ENCODE data around the gene RET. TPM values are rescaled to one million over a fixed set of nuclear protein-coding genes. Genes with fewer than 3 reads are reported as not detected.

RET gene
- total RNA-seq, 1 donor from 2014 or later = 2.2 TPM

DNA sequence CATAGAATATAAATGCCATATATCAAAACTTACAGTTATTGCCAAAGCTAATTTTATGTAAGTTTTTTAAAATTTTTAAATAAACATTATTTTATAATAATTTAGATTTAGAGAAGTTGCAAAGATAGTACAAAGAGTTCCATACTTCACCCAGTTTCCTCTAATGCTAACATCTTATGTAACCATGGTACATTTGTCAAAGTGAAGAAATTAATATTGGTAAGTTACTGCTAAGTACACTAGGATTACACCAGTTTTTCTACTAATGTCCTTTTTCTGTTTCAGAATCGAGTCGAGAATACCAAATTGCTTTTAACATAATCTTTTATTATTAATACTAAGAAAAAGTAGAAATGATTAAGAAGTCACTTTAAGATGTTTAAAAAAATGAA is 90.6 kb downstream of the RET start:
- peaks cover 16% of the 10 kb centered on the region for H3K36me3 Mint-ChIP-seq
- no peak for DNase-seq (ENCODE audit: low spot score in 2 of 2, unreplicated experiment in 2 of 2)
- no peaks in the 10 kb centered on the region for H3K9me3 Mint-ChIP-seq
- H3K4me3 Mint-ChIP-seq = no peak overlapping the region
- TF ChIP-seq, protein P1, sequence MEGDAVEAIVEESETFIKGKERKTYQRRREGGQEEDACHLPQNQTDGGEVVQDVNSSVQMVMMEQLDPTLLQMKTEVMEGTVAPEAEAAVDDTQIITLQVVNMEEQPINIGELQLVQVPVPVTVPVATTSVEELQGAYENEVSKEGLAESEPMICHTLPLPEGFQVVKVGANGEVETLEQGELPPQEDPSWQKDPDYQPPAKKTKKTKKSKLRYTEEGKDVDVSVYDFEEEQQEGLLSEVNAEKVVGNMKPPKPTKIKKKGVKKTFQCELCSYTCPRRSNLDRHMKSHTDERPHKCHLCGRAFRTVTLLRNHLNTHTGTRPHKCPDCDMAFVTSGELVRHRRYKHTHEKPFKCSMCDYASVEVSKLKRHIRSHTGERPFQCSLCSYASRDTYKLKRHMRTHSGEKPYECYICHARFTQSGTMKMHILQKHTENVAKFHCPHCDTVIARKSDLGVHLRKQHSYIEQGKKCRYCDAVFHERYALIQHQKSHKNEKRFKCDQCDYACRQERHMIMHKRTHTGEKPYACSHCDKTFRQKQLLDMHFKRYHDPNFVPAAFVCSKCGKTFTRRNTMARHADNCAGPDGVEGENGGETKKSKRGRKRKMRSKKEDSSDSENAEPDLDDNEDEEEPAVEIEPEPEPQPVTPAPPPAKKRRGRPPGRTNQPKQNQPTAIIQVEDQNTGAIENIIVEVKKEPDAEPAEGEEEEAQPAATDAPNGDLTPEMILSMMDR (IDR thresholded peaks at IDR 0.05; ENCODE audit: unreplicated experiment) = no peak
- no peak overlapping the region for H3K27ac Mint-ChIP-seq
- H3K4me1 Mint-ChIP-seq = no peaks in the 10 kb centered on the region
- no peaks in the 10 kb centered on the region for H3K27me3 Mint-ChIP-seq (ENCODE audit: low read depth)

DNA sequence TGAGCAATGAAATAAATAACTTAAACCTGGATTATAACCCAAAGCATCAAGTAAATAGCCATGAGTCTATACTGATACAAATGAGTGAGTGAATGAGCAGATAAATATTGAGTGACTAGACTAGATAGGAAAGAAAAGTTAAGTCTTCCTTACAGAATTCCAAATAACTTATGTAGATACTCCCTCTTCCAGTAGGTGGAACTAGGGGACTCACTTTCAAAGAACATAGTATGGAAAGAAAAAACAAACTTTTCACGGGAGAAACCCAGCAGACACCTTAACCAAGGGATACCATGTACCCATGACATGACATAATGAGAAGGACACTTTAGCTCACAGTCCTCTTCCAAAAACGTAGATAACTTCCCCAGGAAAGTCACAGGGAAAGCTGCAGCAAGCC is 93.6 kb downstream of the RET start:
- H3K4me3 Mint-ChIP-seq = no peak overlapping the region
- TF ChIP-seq, protein P1 (IDR thresholded peaks at IDR 0.05; ENCODE audit: unreplicated experiment) = no peak
- H3K27me3 Mint-ChIP-seq (ENCODE audit: low read depth) = no peaks in the 10 kb centered on the region
- no peaks in the 10 kb centered on the region for H3K9me3 Mint-ChIP-seq
- peaks cover 11% of the 10 kb centered on the region for H3K36me3 Mint-ChIP-seq
- no peak overlapping the region for H3K27ac Mint-ChIP-seq
- H3K4me1 Mint-ChIP-seq = no peaks in the 10 kb centered on the region
- no peak for DNase-seq (ENCODE audit: low spot score in 2 of 2, unreplicated experiment in 2 of 2)

DNA sequence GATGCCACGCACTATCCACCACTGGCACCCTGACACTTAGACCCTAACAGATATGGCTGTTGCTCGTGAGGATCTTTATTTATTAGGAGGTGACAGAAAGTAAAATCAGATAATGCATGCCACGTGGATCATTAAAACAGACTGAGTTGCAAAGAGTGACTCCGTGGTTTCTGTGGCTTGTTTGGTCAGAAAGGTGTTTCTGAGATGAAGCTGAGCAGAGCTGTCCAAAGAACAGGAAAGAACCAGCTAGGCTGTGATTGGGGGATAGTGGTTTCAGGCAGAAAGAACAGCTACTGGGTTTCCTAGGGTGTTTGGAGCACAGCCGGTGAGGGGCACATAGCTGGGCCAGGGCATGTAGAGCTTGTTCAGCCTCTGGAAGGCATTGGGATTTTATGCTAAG is 95.8 kb downstream of the RET start:
- Mint-ChIP-seq H3K4me1 (no peaks in the 10 kb centered on the region), H3K9me3 (no peaks in the 10 kb centered on the region), H3K27me3 (ENCODE audit: low read depth) (no peaks in the 10 kb centered on the region), H3K36me3 (peaks cover 19% of the 10 kb centered on the region), H3K27ac (no peak overlapping the region), H3K4me3 (no peak overlapping the region)
- no peak for DNase-seq (ENCODE audit: low spot score in 2 of 2, unreplicated experiment in 2 of 2)
- TF ChIP-seq, protein P1 (IDR thresholded peaks at IDR 0.05; ENCODE audit: unreplicated experiment) = no peak

DNA sequence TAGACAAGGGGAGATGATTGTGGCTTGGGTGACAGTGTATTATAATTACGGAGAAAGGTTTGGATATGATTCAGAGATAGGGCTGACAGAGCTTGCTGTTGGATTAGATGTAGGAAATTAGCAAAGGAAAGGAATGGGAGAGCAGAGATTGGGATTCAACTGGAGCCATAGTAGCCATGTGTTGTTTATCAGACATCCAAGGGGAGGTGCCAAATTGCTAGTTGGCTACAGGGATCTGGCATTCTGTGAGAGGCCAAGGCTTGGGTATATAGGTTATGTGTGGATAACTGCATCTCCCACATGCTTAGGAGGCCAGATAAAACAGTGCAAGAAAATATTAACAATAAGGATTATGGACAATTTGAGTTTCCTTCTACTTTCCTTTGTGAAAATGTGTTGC is 96.3 kb downstream of the RET start:
- no peak for DNase-seq (ENCODE audit: low spot score in 2 of 2, unreplicated experiment in 2 of 2)
- no peak overlapping the region for H3K4me3 Mint-ChIP-seq
- no peak overlapping the region for H3K27ac Mint-ChIP-seq
- no peaks in the 10 kb centered on the region for H3K4me1 Mint-ChIP-seq
- H3K27me3 Mint-ChIP-seq (ENCODE audit: low read depth) = no peaks in the 10 kb centered on the region
- peaks cover 23% of the 10 kb centered on the region for H3K36me3 Mint-ChIP-seq
- TF ChIP-seq, protein P1 (IDR thresholded peaks at IDR 0.05; ENCODE audit: unreplicated experiment) = no peak
- H3K9me3 Mint-ChIP-seq = peaks cover 3% of the 10 kb centered on the region

DNA sequence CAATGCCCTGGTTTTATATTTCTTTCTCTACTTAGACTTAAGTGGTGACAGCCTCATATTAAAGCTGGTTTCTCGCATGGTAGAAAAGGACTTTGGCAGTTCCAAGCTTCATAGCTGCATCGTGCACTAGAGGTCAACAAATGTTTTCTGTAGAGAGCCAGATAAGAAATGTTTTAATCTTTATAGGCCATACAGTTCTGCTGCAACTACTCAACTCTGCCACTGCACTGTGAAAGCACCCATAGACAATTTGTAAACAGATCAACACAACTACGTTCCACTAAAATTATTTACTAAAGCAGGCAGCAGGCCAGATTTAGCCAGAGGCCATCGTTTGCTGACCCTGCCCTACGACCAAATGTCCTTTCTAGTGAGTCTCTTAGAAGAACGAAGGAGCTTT is 98.1 kb downstream of the RET start:
- TF ChIP-seq, protein P1 (IDR thresholded peaks at IDR 0.05; ENCODE audit: unreplicated experiment) = no peak
- H3K27me3 Mint-ChIP-seq (ENCODE audit: low read depth) = no peaks in the 10 kb centered on the region
- peaks cover 15% of the 10 kb centered on the region for H3K9me3 Mint-ChIP-seq
- H3K4me1 Mint-ChIP-seq = no peaks in the 10 kb centered on the region
- no peak overlapping the region for H3K27ac Mint-ChIP-seq
- no peak overlapping the region for H3K4me3 Mint-ChIP-seq
- peaks cover 37% of the 10 kb centered on the region for H3K36me3 Mint-ChIP-seq
- DNase-seq (ENCODE audit: low spot score in 2 of 2, unreplicated experiment in 2 of 2) = no peak

DNA sequence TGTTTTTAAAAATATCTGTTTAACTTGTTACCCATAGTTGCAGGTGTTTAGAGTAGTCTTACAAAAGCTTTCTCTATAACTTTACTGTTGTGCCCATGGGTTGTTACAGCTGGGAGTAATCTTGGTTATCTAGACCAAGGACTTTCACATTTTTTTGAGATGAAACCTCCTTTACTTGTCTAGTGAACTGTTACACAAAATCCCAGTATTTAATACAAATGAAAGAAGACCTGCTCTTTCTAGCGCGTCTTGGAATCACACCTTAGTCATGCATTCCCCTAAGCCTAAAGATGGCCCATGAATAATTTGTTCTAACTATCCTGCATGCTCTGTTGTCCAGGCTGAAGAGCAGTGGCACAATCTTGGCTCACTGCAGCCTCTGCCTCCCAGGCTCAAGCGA is 99.4 kb downstream of the RET start:
- Mint-ChIP-seq H3K27ac (no peak overlapping the region), H3K9me3 (peaks cover 15% of the 10 kb centered on the region), H3K36me3 (peaks cover 43% of the 10 kb centered on the region), H3K4me1 (no peaks in the 10 kb centered on the region), H3K4me3 (no peak overlapping the region), H3K27me3 (ENCODE audit: low read depth) (no peaks in the 10 kb centered on the region)
- TF ChIP-seq, protein P1 (IDR thresholded peaks at IDR 0.05; ENCODE audit: unreplicated experiment) = no peak
- no peak for DNase-seq (ENCODE audit: low spot score in 2 of 2, unreplicated experiment in 2 of 2)

Data from mesothelial cell of epicardium (in vitro differentiated cells).